Measurements from ENCODE around the gene SMARCE1. TPM values are rescaled to one million over a fixed set of nuclear protein-coding genes. Genes with fewer than 3 reads are reported as not detected.

The SMARCE1 gene
- total RNA-seq, 1 donor from 2014 or later: 115 TPM

GRCh38 chr17:40613467-40614154, 34.0 kb downstream of the SMARCE1 start:
- TF ChIP-seq, protein P1, sequence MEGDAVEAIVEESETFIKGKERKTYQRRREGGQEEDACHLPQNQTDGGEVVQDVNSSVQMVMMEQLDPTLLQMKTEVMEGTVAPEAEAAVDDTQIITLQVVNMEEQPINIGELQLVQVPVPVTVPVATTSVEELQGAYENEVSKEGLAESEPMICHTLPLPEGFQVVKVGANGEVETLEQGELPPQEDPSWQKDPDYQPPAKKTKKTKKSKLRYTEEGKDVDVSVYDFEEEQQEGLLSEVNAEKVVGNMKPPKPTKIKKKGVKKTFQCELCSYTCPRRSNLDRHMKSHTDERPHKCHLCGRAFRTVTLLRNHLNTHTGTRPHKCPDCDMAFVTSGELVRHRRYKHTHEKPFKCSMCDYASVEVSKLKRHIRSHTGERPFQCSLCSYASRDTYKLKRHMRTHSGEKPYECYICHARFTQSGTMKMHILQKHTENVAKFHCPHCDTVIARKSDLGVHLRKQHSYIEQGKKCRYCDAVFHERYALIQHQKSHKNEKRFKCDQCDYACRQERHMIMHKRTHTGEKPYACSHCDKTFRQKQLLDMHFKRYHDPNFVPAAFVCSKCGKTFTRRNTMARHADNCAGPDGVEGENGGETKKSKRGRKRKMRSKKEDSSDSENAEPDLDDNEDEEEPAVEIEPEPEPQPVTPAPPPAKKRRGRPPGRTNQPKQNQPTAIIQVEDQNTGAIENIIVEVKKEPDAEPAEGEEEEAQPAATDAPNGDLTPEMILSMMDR (IDR thresholded peaks at IDR 0.05; ENCODE audit: insufficient read depth, low read length, poor library complexity, severe bottlenecking): no peak
- no peaks in the 10 kb centered on the region for H3K36me3 ChIP-seq (ENCODE audit: control insufficient read depth, insufficient read depth, low read length)
- no peak for DNase-seq (ENCODE audit: low read depth)
- peaks cover 11% of the 10 kb centered on the region for H3K27me3 ChIP-seq (ENCODE audit: control insufficient read depth, insufficient read depth, low read length)
- H3K4me3 ChIP-seq (ENCODE audit: low read depth, low read length): no peak overlapping the region

- TF ChIP-seq, protein P1 (IDR thresholded peaks at IDR 0.05; ENCODE audit: insufficient read depth, low read length, poor library complexity, severe bottlenecking): no peak
- H3K36me3 ChIP-seq (ENCODE audit: control insufficient read depth, insufficient read depth, low read length): no peaks in the 10 kb centered on the region
- DNase-seq (ENCODE audit: low read depth): no peak
- peaks cover 10% of the 10 kb centered on the region for H3K27me3 ChIP-seq (ENCODE audit: control insufficient read depth, insufficient read depth, low read length)
- H3K4me3 ChIP-seq (ENCODE audit: low read depth, low read length): no peak overlapping the region
Measured at GRCh38 chr17:40612599-40613244, 34.9 kb downstream of the SMARCE1 start.

GRCh38 chr17:40611840-40612474, 35.7 kb downstream of the SMARCE1 start:
- TF ChIP-seq, protein P1 (IDR thresholded peaks at IDR 0.05; ENCODE audit: insufficient read depth, low read length, poor library complexity, severe bottlenecking): no peak
- peaks cover 9% of the 10 kb centered on the region for H3K27me3 ChIP-seq (ENCODE audit: control insufficient read depth, insufficient read depth, low read length)
- no peaks in the 10 kb centered on the region for H3K36me3 ChIP-seq (ENCODE audit: control insufficient read depth, insufficient read depth, low read length)
- DNase-seq (ENCODE audit: low read depth): no peak
- H3K4me3 ChIP-seq (ENCODE audit: low read depth, low read length): no peak overlapping the region

- H3K4me3 ChIP-seq (ENCODE audit: low read depth, low read length): no peak overlapping the region
- TF ChIP-seq, protein P1 (IDR thresholded peaks at IDR 0.05; ENCODE audit: insufficient read depth, low read length, poor library complexity, severe bottlenecking): no peak
- DNase-seq (ENCODE audit: low read depth): no peak
- H3K36me3 ChIP-seq (ENCODE audit: control insufficient read depth, insufficient read depth, low read length): no peaks in the 10 kb centered on the region
- H3K27me3 ChIP-seq (ENCODE audit: control insufficient read depth, insufficient read depth, low read length): peaks cover 7% of the 10 kb centered on the region
Measured at GRCh38 chr17:40610359-40610758, 37.3 kb downstream of the SMARCE1 start.

DNA sequence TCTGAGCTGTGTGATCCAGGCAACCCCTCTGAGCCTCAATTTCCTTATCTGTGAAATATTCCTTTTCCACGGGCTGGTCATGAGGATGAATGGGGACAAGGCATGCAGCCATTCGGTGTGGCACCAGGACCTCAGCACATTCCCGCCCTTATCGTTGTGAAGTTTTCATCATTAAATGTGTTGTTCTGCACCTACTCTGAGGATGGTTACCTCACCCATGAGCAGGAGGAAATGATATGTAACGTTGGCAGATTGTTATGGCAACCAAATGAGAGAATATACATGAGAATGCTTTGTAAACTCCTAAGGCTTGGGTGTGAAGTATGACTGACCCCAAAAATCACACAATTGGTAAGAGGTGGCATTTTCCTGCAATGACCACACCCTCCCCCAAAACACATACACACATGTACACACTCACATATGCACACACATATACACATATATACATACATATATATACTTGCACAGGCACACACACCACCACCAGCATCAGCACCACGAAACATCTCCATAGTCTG, 39.5 kb downstream of the SMARCE1 start:
- Histone ChIP-seq H3K4me3 (ENCODE audit: low read depth, low read length) (no peak overlapping the region), H3K36me3 (ENCODE audit: control insufficient read depth, insufficient read depth, low read length) (no peaks in the 10 kb centered on the region), H3K27me3 (ENCODE audit: control insufficient read depth, insufficient read depth, low read length) (peaks cover 2% of the 10 kb centered on the region)
- no peak for DNase-seq (ENCODE audit: low read depth)
- TF ChIP-seq, protein P1 (IDR thresholded peaks at IDR 0.05; ENCODE audit: insufficient read depth, low read length, poor library complexity, severe bottlenecking): no peak

All from kidney epithelial cell (primary cell).